Stimulated activated CD8-positive, alpha-beta memory T cell treated with anti-CD3 and anti-CD28 coated beads, Interleukin-7, amount 100 ng/mL, for 24 hours (primary cell): ENCODE data around the gene MED15.
"Not testable (repeated sequence)": the region's sequence is repeated elsewhere in the genome, so short reads cannot be mapped to it uniquely, and the experiment has no call there.

Experiments used
- DNase-seq: peaks from one replicate; pipeline ENCODE4 v3.0.0-alpha.2; 2020; ENCODE audit warnings: low read depth

The MED15 gene, protein sequence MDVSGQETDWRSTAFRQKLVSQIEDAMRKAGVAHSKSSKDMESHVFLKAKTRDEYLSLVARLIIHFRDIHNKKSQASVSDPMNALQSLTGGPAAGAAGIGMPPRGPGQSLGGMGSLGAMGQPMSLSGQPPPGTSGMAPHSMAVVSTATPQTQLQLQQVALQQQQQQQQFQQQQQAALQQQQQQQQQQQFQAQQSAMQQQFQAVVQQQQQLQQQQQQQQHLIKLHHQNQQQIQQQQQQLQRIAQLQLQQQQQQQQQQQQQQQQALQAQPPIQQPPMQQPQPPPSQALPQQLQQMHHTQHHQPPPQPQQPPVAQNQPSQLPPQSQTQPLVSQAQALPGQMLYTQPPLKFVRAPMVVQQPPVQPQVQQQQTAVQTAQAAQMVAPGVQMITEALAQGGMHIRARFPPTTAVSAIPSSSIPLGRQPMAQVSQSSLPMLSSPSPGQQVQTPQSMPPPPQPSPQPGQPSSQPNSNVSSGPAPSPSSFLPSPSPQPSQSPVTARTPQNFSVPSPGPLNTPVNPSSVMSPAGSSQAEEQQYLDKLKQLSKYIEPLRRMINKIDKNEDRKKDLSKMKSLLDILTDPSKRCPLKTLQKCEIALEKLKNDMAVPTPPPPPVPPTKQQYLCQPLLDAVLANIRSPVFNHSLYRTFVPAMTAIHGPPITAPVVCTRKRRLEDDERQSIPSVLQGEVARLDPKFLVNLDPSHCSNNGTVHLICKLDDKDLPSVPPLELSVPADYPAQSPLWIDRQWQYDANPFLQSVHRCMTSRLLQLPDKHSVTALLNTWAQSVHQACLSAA

DNA sequence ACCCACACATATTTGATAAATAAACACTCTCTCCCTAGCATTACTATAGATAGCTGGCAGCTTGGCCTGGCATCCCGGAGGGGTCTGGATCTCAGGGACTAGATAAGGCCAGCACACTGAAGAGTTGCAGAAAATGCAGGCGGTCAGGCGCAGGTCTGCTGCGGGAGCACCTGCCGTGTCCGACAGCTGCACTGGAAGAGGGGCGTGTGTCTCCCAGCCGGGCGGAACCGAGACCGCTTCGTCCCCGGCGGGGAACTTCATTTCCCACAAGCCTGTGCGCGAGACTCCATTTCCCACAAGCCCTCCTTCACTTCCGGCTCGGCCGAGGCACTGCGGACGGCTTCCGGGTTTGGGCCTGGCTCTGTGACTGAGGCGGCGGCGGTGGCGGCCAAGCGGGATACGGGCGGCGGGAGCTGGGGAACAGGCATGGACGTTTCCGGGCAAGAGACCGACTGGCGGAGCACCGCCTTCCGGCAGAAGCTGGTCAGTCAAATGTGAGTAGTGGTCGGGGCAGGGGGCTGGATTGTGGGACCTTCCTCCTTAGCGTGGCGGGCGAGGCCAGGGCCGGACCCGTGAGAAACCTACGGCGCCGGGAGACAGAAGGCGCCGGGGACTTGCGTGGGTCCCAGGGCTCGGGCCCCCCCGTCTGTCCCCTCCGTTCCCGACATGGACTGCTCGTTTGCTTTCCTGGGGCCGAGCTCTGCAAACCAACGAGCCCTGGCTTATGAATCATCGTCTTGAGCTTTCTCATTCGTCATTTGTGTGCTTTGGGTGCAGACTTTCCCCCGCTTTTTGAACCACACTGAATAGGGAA, at the start of gene MED15:
TSS of gene MED15 (plus strand) at position 358 of the 814 bp plus-strand sequence. CDS start at position 427, 69 bp downstream.
- DNase-seq = peak; percentile 77

DNA sequence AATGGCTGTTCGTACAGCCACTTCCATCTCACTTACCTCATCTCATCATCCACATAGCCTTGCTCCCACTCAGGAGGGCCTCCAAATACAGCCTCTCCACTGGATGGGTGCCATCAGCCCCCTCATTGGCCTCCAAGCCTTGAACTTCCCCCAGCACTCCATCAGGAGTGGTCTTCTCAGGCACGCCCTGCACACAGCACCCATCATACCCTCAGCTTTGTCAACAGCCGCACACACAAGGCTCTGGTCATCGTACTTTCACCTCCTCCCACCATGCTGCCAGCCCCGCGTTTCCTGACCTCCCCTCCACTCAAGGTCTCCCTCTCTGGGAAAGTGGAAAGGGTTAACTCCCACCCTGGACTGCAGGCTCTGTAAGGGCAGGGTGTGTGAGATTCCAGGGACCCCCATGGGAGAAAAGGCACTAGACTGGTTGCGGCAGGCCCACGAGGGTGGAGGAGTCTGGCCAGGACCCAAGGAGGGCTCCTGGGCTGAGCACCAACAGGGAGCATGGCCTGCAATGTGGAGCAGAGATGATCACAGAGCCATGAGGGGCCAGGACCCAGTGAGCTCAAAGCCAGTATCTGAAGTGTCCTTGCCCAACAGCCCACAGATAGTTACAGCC, 48.8 kb upstream of the MED15 start:
- no peak for DNase-seq

DNA sequence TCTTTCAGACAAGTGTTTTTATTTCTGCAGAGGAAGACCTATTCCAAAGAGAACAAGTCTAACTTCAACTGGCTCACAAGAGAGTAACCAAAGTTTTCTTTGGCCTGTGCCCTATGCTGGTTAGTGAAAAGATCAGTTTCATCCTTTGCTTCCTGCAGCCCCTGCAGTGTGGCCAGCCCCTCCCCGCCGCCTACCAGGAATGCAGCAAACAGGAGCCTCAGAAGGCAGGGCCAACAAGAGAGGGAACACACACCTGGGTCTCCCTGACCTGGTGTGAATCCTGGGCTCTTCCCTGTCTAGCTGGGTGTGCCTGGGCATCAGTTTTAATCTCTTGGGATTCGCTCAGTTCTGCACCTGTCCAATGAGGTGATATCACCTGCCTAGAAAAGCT, 48.3 kb upstream of the MED15 start:
- DNase-seq = no peak

DNA sequence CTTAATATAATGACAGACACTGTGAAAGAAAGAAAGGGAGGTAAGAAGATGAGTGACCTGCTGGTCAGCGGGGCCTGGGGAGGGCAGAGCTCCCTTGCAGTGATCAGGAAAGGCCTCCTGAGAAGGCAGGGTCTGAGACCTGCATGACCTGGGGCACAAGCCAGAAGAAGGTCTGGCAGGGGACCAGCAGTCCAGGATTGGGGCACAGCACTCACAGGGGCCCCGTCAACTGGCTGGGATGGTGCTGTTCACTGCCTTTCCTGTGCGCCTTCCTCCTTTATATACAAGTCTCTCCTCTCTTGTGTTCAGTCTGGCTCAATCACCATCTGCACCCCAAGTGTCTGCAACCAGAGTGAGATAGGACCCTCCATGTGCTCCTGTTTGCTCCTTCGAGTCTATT, 47.5 kb upstream of the MED15 start:
- no peak for DNase-seq

DNA sequence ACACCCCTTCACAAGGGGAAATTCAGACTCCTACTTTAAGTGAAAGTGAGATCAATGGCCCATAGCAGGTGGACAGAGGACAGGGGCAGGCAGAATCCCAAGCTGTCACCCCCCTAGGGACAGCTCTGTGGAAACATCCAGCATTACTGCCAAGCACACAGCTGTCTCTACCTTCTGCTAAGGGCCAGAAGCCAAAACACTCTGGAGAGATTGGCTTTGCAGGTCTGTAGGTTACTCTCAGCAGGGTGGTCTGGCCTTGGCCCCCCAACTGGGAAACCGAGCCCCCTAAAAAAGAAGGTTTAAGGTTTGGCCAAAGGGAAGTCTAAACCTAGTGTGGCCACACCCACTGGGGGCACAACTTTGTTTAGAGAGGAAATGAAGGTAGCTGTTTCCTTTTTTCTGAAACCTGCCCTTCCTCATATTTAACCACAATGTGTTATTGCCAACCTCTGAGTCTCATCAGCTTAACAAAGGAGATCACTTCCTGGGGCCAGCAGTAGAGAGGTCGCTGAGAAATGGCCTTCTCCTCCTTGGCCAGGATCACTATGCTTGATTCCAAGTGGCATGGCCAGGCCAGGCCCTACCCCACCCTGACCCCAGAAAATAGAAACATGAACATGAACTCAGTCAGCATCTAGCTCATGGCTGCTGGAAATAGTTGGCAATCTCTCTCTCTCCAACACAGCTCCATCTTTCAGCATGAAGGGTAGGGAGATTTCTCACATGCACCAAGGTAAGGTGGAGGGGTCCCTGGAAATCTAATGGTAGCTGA, 43.9 kb upstream of the MED15 start:
- DNase-seq = no peak

DNA sequence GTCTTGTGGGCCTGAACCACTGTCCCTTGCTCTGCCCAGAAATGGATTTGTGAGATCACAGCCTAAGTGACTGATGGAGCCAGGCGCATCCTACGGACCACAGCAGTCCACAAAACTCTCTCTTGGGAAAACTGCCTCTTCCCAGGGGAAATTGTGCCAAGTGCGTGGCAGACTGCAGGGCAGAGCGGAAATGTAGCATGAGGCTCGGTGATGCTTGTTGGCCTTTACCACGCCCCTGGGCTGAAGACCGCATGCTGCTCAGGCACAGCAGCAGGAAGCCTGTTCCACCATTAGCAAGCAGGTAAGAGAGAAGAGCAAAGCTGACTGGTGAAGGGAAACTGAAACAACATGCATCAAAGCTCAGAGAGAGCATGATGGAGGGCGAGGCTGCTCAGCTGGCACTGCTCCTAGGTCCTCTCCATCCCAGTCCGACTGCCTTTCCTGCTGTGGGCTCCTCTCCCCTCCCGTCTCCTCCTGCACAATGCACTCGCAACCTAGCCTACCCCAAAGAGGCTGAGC, 43.3 kb upstream of the MED15 start:
- peak; percentile 14 for DNase-seq

DNA sequence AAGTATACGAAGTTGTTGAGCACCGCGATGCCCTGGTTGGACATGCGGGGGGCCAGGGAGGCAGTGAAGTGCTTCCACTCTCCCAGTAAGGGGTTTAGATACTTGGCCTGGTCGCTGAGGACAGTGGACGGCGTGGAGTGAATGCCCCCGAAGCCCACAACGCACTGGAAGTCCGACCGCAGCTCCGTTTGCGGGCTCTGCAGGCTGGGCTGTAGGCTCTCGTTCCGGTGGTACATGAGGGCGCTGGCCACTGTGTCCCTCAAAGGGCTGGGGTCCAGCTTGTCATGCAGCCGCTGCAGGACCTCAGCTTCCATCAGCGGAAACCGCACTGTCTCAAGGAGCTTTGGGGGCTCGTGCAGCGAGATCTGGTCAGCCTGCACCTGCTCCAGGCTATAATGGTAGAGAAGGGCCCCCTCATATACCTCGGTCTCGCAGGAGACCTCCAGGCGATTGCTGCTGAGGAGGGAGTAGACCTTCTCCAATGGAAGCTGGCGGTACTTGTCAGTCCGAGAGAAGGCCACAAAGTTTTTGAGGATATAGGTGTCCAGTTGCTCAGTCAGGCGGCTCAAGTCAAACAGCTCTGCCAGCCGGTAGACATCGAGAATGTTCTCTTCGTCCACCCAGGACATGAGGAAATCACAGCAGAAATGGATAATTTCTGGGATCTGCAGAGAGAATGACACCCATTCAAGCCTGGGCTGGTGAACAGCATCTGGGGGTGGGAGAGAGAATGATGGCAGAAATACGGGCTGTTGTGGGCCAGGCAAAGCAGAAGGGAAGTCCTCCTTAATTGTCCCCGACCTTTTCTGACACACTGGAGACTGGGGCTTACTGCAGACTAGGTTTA, 42.3 kb upstream of the MED15 start:
- no peak for DNase-seq

DNA sequence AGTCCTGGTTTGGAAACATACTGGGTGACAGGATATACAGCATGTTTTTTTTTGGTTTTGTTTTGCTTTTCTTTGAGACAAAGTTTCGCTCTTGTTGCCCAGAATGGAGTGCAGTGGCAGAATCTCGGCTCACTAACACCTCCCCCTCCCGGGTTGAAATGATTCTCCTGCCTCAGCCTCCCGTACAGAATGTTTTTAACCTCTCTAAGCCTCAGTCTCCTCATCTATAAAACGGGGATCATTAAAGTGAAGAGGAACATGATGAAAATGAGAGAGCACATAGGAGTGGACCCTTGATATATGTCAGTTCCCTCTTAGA, 41.7 kb upstream of the MED15 start:
- no peak for DNase-seq

DNA sequence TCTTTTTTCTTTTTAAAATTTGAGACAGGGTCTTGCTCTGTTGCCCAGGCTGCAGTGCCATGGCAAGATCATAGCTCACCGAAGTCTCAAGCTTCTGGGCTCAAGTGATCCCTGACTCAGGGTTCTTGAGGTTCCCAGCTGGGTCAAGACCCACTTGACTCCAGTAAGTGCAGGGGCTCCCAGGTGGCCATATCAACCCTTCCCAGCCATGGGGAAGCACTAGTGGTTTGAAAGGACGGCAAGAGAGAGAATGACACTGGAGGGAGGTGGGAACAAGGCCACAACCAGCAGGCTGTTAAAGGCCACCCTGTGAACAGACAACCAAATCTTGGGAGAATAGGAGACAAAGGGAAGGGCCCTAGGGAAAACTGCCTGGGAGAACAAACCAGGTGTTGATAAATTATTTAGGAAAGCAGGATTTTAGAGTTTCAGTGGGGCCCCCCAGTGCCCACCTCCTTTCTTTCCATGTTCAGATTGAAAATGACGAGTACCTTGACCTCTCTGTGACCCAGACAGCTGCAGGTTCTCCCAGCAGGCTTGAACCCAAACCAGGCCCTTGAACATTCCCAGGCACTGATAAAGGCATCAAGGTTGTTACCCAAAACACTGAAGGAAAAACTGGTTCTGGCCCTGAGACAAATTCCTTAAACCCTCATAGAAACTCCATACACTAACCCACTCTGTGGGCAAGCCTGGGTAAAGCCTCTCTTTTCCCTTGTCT, 40.6 kb upstream of the MED15 start:
- no peak for DNase-seq

DNA sequence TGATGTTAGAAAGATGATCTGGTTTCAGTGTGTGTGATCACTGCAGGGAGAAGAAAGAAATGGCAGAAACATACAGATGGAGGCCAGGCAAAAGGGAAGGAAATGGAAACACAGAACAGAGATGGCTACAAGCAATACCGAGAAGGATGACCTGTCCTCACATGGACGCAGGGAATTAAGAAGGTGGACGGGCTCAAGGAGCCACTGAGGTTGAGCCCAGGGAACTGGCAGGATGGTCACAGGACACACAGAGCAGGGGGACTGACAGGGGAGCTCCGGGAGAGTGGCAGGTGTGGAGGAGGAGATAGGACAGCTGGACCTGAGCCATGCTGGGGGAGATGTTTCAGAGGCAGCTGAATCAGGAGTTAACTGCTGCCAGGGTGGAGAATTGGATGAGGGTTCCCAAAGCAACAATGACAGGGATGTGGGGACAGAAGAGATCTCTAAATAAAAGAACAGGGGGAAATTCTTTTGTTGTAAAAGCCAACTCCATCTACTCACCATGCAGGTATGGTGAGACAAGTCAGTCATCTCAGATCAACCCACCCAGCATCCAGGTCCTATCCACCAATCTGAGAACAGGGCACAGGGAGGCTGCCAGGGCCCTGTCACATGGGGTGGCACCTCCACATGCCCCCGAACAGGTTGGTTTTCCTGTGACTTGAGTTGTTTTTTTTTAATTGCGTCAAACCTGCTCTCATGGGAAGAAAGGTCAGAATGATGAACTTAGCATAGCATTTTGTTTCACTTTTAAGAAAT, 38.1 kb upstream of the MED15 start:
- DNase-seq = no peak

DNA sequence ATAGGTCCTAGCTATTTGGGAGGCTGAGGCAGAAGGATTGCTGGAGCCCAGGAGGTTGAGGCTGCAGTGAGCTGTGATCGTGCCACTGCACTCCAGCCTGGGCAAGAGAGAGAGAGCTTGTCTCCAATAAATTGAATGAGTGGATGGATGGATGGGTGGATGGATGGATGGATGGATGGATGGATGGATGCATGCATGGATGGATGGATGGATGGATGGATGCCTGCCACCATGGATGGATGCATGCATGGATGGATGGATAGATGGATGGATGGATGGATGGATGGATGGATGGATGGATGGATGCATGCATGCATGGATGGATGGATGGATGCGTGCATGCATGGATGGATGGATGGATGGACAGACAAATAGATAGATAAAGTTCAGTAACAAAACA, 36.9 kb upstream of the MED15 start:
- not testable (repeated sequence) for DNase-seq

DNA sequence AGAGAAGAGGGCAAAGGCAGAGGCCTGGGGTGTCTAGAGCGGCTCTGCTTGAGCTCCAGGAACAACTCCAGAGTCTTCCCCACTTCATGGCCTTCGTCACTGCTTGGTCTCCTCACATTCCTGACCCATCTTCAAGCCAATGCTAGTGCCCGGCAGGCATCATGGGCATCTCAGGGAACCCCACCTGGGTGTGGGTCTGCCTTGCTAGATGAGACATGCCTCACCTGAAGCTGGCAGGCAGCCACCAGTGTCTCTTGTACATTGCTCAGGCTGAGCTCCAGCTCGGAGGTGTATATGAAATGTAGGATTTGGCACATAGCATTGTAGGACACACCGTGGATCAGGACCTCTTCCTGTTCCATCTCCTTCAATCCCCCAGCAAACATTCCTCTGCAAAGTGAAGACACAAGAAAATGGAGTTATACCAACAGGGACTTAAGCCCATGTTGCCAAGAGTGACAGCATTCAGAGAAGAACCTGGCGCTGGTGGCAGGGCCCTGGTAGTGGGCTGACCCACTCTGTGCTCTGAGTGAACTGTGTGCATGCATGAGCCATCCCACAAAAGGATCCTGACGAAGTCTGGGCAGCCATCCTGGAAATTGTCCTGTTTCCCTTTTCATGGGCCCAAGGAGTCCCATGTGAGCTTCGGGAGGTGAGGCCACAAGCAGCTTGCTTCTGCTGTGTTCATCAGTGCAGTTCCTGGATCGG, 36.1 kb upstream of the MED15 start:
- DNase-seq = no peak

DNA sequence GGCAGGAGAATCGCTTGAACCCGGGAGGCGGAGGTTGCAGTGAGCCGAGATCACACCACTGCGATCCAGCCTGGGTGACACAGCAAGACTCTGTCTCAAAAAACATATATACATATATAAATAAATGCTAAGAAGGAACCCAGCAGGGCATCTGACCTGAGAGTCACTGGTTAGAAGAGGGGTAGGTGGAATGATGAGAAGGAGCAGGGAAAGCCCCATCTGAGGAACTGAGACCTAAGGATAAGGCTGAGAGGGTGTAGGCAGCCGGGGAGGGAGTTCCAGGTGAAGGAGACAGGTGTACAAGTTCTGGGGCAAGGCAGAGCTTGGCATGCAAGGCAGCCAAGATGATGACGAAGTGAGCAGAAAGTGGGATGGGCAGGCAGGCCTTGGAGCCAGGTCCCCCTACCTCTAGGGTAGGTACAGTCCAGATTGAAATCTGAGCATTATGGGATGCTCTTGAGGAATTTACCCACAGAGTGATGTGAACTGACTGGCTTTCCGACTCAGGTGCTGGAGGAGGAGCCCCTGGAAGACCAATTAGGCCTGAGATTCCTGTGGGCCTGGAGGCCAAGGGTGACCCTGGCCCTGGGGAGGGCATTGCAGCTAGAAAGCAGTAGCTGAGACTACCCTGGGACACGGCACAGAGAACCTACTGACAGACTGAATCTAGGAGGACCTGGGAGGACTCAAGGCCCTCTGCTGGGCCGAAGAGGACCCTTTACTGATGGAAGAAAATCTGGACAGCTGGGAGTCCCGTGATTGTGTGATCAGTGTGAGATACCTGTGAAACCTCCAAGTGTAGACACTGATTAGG, 34.6 kb upstream of the MED15 start:
- no peak for DNase-seq

DNA sequence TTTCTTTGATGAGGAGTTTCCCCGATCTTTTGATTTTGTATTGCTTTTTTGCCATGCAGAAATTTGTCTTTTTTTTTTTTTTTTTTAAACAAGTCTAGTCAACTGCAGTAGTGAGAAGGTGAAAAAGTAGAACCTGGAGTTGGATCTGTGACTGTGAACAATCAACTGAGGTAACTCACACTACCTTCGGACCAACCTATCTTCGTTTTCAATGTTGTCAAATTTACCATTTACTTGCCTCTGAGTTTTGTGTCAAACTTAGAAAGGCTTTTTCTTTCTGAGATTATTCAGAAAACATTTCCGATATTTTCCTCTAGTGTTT, 32.3 kb upstream of the MED15 start:
- no peak for DNase-seq

DNA sequence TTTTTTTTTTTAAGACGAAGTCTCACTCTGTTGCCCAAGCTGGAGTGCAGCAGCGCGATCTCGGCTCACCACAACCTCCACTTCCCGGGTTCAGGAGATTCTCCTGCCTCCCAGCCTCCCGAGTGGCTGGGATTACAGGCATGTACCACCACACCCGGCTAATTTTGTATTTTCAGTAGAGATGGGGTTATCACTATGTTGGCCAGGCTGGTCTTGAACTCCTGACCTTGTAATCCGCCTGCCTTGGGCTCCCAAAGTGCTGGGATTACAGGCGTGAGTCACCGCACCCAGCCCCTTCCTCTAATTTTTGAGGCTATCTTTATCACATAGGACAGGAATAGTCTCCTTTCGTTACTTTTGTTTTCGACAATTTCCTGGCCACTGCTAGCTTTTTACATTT, 31.8 kb upstream of the MED15 start:
- not testable (repeated sequence) for DNase-seq

DNA sequence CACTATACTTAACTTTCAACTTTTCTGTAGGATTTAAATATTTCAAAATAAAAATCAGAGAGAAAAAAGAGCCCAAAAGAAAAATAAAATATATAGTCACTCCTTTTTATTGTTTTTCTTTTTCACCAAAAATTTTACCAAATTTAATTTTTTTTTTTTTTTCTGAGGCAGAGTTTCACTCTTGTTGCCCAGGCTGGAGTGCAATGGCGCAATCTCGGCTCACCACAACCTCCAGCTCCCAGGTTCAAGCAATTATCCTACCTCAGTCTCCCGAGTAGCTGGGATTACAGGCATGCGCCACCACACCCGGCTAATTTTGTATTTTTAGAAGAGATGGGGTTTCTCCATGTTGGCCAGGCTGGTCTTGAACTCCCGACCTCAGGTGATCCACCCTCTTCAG, 29.4 kb upstream of the MED15 start:
- not testable (repeated sequence) for DNase-seq

DNA sequence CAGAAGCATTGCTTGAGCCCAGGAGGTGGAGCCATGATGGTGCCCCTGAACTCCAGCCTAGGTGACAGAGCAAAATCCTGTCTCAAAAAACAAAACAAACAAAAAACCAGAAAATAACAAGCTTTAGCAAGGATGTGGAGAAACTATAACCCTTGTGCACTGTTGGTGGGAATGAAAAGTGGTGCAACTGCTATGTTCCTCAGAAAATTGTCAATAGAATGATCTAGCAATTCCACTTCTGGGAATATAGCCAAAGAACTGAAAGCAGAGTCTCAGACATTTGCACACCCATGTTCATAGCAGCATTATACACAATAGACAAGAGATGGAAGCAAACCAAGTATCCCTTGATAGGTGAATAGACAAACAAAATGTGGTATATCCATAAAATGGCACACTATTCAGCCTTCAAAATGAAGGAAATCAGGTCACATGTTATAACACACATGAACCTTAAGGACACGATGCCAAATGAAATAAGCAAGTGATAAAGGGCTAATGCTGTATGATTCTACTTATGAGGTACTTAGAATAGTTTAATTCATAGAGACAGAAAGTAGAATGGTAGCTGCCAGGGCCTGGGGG, 27.7 kb upstream of the MED15 start:
- no peak for DNase-seq
